HG02870 (cell line): Measurements from ENCODE around the gene MAPK10.

Experiments used
- ATAC-seq: cut with Tn5 transposase; IDR thresholded peaks from one replicate; pipeline ENCODE4 v1.9.1; 2021; ENCODE audit warnings: mild to moderate bottlenecking, moderate library complexity; ENCODE audit not compliant: unreplicated experiment

Gene MAPK10

GRCh38 chr4:86279293-86279960, 80.4 kb downstream of the MAPK10 start:
- ATAC-seq: no peak

- no peak for ATAC-seq
Observed at GRCh38 chr4:86278126-86278525, 81.7 kb downstream of the MAPK10 start.

GRCh38 chr4:86274642-86275041, 85.2 kb downstream of the MAPK10 start:
- ATAC-seq: no peak

- no peak for ATAC-seq
Observed at GRCh38 chr4:86272669-86273068, 87.2 kb downstream of the MAPK10 start.

GRCh38 chr4:86271057-86271456, 88.8 kb downstream of the MAPK10 start:
- ATAC-seq: no peak

- no peak for ATAC-seq
Observed at GRCh38 chr4:86269354-86269753, 90.5 kb downstream of the MAPK10 start.

GRCh38 chr4:86264241-86264640, 95.6 kb downstream of the MAPK10 start:
- ATAC-seq: no peak

- no peak for ATAC-seq
Observed at GRCh38 chr4:86261636-86262035, 98.2 kb downstream of the MAPK10 start.

GRCh38 chr4:86256086-86256485, 103.8 kb downstream of the MAPK10 start:
- no peak for ATAC-seq

GRCh38 chr4:86250619-86251018, 109.2 kb downstream of the MAPK10 start:
- no peak for ATAC-seq

- no peak for ATAC-seq
Observed at GRCh38 chr4:86250006-86250405, 109.8 kb downstream of the MAPK10 start.

- no peak for ATAC-seq
Observed at GRCh38 chr4:86249074-86249473, 110.8 kb downstream of the MAPK10 start.

GRCh38 chr4:86247906-86248305, 111.9 kb downstream of the MAPK10 start:
- no peak for ATAC-seq

GRCh38 chr4:86247320-86247719, 112.5 kb downstream of the MAPK10 start:
- ATAC-seq: no peak

- peak; percentile 54 for ATAC-seq
Observed at GRCh38 chr4:86243750-86244149, 116.1 kb downstream of the MAPK10 start.

- ATAC-seq: no peak
Observed at GRCh38 chr4:86242677-86243076, 117.2 kb downstream of the MAPK10 start.

- no peak for ATAC-seq
Observed at GRCh38 chr4:86235549-86235948, 124.3 kb downstream of the MAPK10 start.

- ATAC-seq: no peak
Observed at GRCh38 chr4:86233681-86234080, 126.2 kb downstream of the MAPK10 start.

- ATAC-seq: no peak
Observed at GRCh38 chr4:86233090-86233489, 126.8 kb downstream of the MAPK10 start.

GRCh38 chr4:86223472-86223871, 136.4 kb downstream of the MAPK10 start:
- peak; percentile 77 for ATAC-seq

- no peak for ATAC-seq
Observed at GRCh38 chr4:86221002-86221401, 138.9 kb downstream of the MAPK10 start.

- no peak for ATAC-seq
Observed at GRCh38 chr4:86220121-86220520, 139.7 kb downstream of the MAPK10 start.
